Measurements from ENCODE around the gene FGFBP2.

The FGFBP2 gene

GRCh38 chr4:15956179-15956850 is 6.7 kb downstream of the FGFBP2 start:
- no peak for TF ChIP-seq EZH2 (optimal IDR thresholded peaks at IDR 0.05; ENCODE audit: low read depth, low read length)
- peak; percentile 95 for TF ChIP-seq CTCF (IDR thresholded peaks at IDR 0.05; ENCODE audit: low read length)
- Histone ChIP-seq H3K9ac (ENCODE audit: low read length) (no peak overlapping the region), H3K9me3 (replicated peaks; ENCODE audit: insufficient read depth, low read length) (no peaks in the 10 kb centered on the region), H3K27me3 (replicated peaks; ENCODE audit: insufficient read depth, low read length) (no peaks in the 10 kb centered on the region), H3K9me2 (replicated peaks; ENCODE audit: insufficient read depth, low read length) (no peaks in the 10 kb centered on the region), H3K4me2 (ENCODE audit: low read depth, low read length) (no peak overlapping the region), H3K4me3 (ENCODE audit: low read length) (no peak overlapping the region), H2AFZ (ENCODE audit: low read length) (no peak overlapping the region), H3K4me1 (ENCODE audit: low read length) (no peaks in the 10 kb centered on the region), H3K27ac (ENCODE audit: low read length) (no peak overlapping the region), H4K20me1 (ENCODE audit: insufficient read depth, low read length) (no peaks in the 10 kb centered on the region), H3K79me2 (ENCODE audit: low read length) (no peaks in the 10 kb centered on the region), H3F3A (ENCODE audit: insufficient read depth, low read length) (no peaks in the 10 kb centered on the region), H3K36me3 (replicated peaks; ENCODE audit: insufficient read depth, low read length) (no peaks in the 10 kb centered on the region)
- DNase-seq: peak; percentile 83

- no peaks in the 10 kb centered on the region for H3K27me3 ChIP-seq (replicated peaks; ENCODE audit: insufficient read depth, low read length)
- TF ChIP-seq CTCF (IDR thresholded peaks at IDR 0.05; ENCODE audit: low read length) (no peak), EZH2phosphoT487 (IDR thresholded peaks at IDR 0.05; ENCODE audit: low read length) (no peak), EZH2 (optimal IDR thresholded peaks at IDR 0.05; ENCODE audit: low read depth, low read length) (no peak)
- H2AFZ ChIP-seq (ENCODE audit: low read length): no peak overlapping the region
- no peak overlapping the region for H3K4me2 ChIP-seq (ENCODE audit: low read depth, low read length)
- H3K9me3 ChIP-seq (replicated peaks; ENCODE audit: insufficient read depth, low read length): no peaks in the 10 kb centered on the region
- peak; percentile 12 for DNase-seq
- no peaks in the 10 kb centered on the region for H3K4me1 ChIP-seq (ENCODE audit: low read length)
- no peaks in the 10 kb centered on the region for H3K36me3 ChIP-seq (replicated peaks; ENCODE audit: insufficient read depth, low read length)
- no peaks in the 10 kb centered on the region for H3K9me2 ChIP-seq (replicated peaks; ENCODE audit: insufficient read depth, low read length)
- H3K79me2 ChIP-seq (ENCODE audit: low read length): no peaks in the 10 kb centered on the region
- H3K9ac ChIP-seq (ENCODE audit: low read length): no peak overlapping the region
- H3F3A ChIP-seq (ENCODE audit: insufficient read depth, low read length): no peaks in the 10 kb centered on the region
- H4K20me1 ChIP-seq (ENCODE audit: insufficient read depth, low read length): no peaks in the 10 kb centered on the region
- no peak overlapping the region for H3K4me3 ChIP-seq (ENCODE audit: low read length)
- no peak overlapping the region for H3K27ac ChIP-seq (ENCODE audit: low read length)
Observed at GRCh38 chr4:15955670-15956069, 7.3 kb downstream of the FGFBP2 start.

- Histone ChIP-seq H3K79me2 (ENCODE audit: low read length) (no peaks in the 10 kb centered on the region), H3K4me3 (ENCODE audit: low read length) (no peak overlapping the region), H3K9me2 (replicated peaks; ENCODE audit: insufficient read depth, low read length) (no peaks in the 10 kb centered on the region), H3K27ac (ENCODE audit: low read length) (no peak overlapping the region), H4K20me1 (ENCODE audit: insufficient read depth, low read length) (no peaks in the 10 kb centered on the region), H3K9ac (ENCODE audit: low read length) (no peak overlapping the region), H3K27me3 (replicated peaks; ENCODE audit: insufficient read depth, low read length) (no peaks in the 10 kb centered on the region), H3K9me3 (replicated peaks; ENCODE audit: insufficient read depth, low read length) (no peaks in the 10 kb centered on the region), H3K4me2 (ENCODE audit: low read depth, low read length) (no peak overlapping the region), H3K4me1 (ENCODE audit: low read length) (no peaks in the 10 kb centered on the region), H3K36me3 (replicated peaks; ENCODE audit: insufficient read depth, low read length) (no peaks in the 10 kb centered on the region), H3F3A (ENCODE audit: insufficient read depth, low read length) (no peaks in the 10 kb centered on the region), H2AFZ (ENCODE audit: low read length) (no peak overlapping the region)
- TF ChIP-seq CTCF (IDR thresholded peaks at IDR 0.05; ENCODE audit: low read length) (no peak), EZH2 (optimal IDR thresholded peaks at IDR 0.05; ENCODE audit: low read depth, low read length) (no peak), EZH2phosphoT487 (IDR thresholded peaks at IDR 0.05; ENCODE audit: low read length) (no peak)
- DNase-seq: no peak
Observed at GRCh38 chr4:15953625-15954024, 9.3 kb downstream of the FGFBP2 start.

Data from MM.1S (cell line).